Measurements from ENCODE around the gene TRABD.

Gene TRABD

DNA sequence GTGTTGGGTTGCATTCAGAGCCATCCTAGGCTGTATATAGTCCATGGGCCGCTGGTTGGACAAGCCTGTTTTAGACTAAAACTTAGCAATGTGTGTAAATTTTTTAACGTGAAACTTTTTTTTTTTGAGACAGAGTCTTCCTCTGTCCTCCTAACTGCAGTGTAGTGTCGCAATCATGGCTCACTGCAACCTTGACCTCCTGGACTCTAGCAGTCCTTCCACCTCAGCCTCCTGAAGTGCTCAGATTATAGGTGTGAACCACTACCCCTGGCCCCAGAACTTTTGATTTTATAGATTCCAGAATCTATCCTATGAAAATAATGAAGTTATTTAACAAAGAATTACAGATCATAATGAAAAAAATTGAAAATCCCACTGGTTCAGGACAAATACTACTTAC lies 45.1 kb upstream of the TRABD start:
- no peak for DNase-seq (ENCODE audit: low spot score)
- in situ Hi-C loops (cut with MboI; ENCODE audit: low pct_unique_long_range_greater_than_20kb, low sequenced_read_pairs, unreplicated experiment): loop anchor here (10.0 kb wide), 1 partner anchor 64 kb away; the partner anchor contains the start of gene SELENOO
- TF ChIP-seq, protein P1, sequence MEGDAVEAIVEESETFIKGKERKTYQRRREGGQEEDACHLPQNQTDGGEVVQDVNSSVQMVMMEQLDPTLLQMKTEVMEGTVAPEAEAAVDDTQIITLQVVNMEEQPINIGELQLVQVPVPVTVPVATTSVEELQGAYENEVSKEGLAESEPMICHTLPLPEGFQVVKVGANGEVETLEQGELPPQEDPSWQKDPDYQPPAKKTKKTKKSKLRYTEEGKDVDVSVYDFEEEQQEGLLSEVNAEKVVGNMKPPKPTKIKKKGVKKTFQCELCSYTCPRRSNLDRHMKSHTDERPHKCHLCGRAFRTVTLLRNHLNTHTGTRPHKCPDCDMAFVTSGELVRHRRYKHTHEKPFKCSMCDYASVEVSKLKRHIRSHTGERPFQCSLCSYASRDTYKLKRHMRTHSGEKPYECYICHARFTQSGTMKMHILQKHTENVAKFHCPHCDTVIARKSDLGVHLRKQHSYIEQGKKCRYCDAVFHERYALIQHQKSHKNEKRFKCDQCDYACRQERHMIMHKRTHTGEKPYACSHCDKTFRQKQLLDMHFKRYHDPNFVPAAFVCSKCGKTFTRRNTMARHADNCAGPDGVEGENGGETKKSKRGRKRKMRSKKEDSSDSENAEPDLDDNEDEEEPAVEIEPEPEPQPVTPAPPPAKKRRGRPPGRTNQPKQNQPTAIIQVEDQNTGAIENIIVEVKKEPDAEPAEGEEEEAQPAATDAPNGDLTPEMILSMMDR (IDR thresholded peaks at IDR 0.05; ENCODE audit: extremely low read depth, insufficient read depth, missing control alignments): no peak

DNA sequence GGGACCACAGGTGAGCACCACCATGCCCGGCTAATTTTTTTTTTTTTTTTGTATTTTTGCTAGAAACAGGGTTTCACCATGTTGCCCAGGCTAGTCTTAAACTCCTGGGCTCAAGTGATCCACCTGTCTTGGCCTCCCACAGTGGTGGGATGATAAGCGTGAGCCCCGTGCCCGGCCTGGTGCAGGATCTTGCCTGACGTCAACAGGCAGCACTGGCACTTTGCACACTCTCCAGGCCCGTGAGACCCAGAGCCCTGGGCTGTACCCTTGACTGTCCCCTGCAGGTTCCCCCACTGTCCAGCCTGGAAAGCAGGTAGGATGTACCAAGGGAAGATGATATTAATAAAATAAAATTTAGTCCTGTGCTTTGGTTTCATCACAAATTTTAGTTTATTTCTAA lies 44.3 kb upstream of the TRABD start:
- no peak for DNase-seq (ENCODE audit: low spot score)
- TF ChIP-seq, protein P1 (IDR thresholded peaks at IDR 0.05; ENCODE audit: extremely low read depth, insufficient read depth, missing control alignments): no peak
- in situ Hi-C loops (cut with MboI; ENCODE audit: low pct_unique_long_range_greater_than_20kb, low sequenced_read_pairs, unreplicated experiment): loop anchor here (10.0 kb wide), 1 partner anchor 63 kb away; the partner anchor contains the start of gene SELENOO

DNA sequence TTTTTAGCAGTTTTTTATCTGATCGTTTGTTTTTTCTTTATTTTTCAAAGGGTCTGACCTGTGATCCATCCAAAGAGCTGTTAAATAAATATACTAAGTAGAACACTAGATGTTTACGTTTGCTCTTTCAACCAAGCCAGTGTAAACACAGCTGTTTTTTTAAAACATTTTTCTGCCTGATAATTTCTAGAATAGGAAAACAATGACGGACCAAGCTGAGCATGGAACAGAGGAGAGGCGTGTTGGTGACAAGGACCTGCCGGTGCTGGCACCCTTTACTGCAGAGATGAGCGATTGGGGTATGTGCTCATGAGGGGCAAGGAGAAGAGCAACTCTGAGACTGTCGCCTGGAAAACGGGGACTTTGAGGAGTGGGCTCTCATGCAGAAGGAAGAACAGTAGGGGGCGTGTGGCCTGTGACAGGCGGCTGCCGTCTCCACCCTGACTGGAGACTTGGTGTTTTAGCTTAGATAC lies 43.8 kb upstream of the TRABD start:
- TF ChIP-seq, protein P1 (IDR thresholded peaks at IDR 0.05; ENCODE audit: extremely low read depth, insufficient read depth, missing control alignments): no peak
- in situ Hi-C loops (cut with MboI; ENCODE audit: low pct_unique_long_range_greater_than_20kb, low sequenced_read_pairs, unreplicated experiment): loop anchor here (10.0 kb wide), 1 partner anchor 63 kb away; the partner anchor contains the start of gene SELENOO
- no peak for DNase-seq (ENCODE audit: low spot score)

DNA sequence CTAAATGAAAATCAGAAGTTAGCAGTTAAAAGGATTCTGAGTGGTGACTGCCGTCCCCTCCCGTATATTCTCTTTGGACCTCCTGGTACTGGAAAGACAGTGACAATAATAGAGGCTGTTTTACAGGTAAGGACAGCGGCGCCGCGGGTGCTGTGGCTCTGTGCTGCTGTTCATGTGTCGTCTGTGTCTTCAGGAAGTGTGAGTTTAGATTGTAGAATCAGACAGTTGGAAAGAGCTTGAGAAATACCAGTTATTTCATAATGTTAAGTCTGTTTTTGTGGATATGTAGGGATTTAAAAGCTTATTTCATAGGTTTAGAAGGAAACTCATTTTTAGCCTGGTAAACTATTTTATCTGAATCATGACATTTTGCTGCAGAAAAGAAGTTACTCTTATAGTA lies 42.6 kb upstream of the TRABD start:
- in situ Hi-C loops (cut with MboI; ENCODE audit: low pct_unique_long_range_greater_than_20kb, low sequenced_read_pairs, unreplicated experiment): loop anchor here (10.0 kb wide), 1 partner anchor 62 kb away; the partner anchor contains the start of gene SELENOO

DNA sequence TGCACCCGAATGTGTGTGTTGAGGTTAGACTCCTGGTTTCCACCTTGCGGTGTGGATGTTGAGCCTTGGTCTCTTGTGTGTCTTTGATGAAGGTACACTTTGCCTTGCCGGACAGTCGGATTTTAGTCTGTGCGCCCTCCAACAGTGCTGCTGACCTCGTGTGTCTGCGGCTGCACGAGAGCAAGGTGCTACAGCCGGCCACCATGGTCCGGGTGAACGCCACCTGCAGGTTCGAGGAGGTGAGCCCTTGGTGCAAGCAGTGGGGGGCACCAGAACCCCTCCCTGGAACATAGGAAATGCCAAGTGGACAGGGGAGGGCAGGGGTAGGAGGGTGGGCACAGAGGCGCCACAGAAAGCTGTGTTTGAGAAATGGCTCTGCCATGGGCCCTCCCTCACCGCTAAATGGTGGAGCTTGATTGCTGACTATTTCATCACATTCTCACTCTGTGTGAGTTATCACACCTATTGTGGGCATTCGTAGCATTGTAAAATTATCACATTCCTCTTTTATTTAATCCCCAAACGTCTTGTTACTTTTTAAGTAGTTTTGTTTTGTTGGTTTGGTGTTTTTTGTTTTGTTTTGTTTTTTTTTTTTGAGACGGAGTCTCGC lies 41.6 kb upstream of the TRABD start:
- no peak for DNase-seq (ENCODE audit: low spot score)
- in situ Hi-C loops (cut with MboI; ENCODE audit: low pct_unique_long_range_greater_than_20kb, low sequenced_read_pairs, unreplicated experiment): loop anchor here (10.0 kb wide), 1 partner anchor 61 kb away; the partner anchor contains the start of gene SELENOO
- TF ChIP-seq, protein P1 (IDR thresholded peaks at IDR 0.05; ENCODE audit: extremely low read depth, insufficient read depth, missing control alignments): no peak

More for the DNA sequence above, 42.6 kb upstream of the TRABD start:
- DNase-seq (ENCODE audit: low spot score): no peak
- TF ChIP-seq, protein P1 (IDR thresholded peaks at IDR 0.05; ENCODE audit: extremely low read depth, insufficient read depth, missing control alignments): no peak

DNA sequence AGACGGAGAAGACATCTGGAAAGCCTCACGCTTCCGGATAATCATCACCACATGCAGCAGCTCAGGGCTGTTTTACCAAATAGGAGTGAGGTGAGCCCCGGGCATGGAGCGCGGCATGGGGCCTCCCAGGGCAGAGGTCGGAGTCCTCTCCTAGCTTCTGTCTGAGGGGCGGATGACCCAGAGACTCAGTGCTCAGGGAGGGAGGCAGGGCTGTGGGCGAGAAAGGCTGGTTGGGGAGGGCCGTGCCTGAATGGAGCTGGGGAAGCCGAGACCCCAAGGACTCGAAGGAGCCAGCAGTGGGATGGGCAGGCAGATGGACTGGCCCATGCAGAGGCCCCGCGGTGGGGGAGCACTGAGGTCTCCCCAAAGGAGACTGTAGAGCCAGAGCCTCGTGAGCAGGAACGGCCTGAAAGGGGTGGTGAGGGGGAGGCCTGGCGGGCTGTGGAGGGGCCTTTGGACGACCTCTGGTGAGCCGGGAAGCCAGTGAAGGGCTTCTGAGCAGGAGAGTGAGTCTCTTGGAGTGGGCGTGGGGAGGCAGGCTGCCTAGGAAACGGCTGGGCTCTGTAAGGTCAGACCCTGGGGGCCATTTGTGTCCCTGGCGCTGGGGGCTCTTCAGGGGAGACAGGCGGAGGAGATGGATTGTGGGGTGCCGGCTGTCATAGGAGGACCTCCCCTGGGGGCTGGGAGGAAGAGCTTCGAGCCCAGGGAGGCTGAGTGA lies 39.8 kb upstream of the TRABD start:
- no peak for DNase-seq (ENCODE audit: low spot score)
- TF ChIP-seq, protein P1 (IDR thresholded peaks at IDR 0.05; ENCODE audit: extremely low read depth, insufficient read depth, missing control alignments): no peak
- in situ Hi-C loops (cut with MboI; ENCODE audit: low pct_unique_long_range_greater_than_20kb, low sequenced_read_pairs, unreplicated experiment): loop anchor here (10.0 kb wide), 1 partner anchor 59 kb away; the partner anchor contains the start of gene SELENOO
